Ectodermal cell (in vitro differentiated cells): Measurements from ENCODE around the gene CCDC3.
"Not testable (repeated sequence)": the region's sequence is repeated elsewhere in the genome, so short reads cannot be mapped to it uniquely, and the experiment has no call there.

ENCODE experiments used
- H3K27ac ChIP-seq: 2 replicates; pipeline ENCODE4 v1.7.0; 2013; ENCODE audit warnings: mild to moderate bottlenecking, low read depth, low read length; ENCODE audit not compliant: insufficient read depth, poor library complexity, severe bottlenecking
- H3K27me3 ChIP-seq: 2 replicates; pipeline ENCODE4 v1.7.0; 2013; ENCODE audit warnings: mild to moderate bottlenecking, low read length; ENCODE audit not compliant: insufficient read depth, control insufficient read depth, poor library complexity, severe bottlenecking
- H3K36me3 ChIP-seq: one replicate; pipeline ENCODE4 v1.7.0; 2013; ENCODE audit warnings: low read length; ENCODE audit not compliant: control insufficient read depth, insufficient read depth
- H3K4me1 ChIP-seq: one replicate; pipeline ENCODE4 v1.7.0; 2013; ENCODE audit warnings: low read length; ENCODE audit not compliant: control insufficient read depth, insufficient read depth
- H3K4me3 ChIP-seq: 2 replicates; pipeline ENCODE4 v1.7.0; 2013; ENCODE audit warnings: low read depth, low read length, control low read depth; ENCODE audit not compliant: insufficient read depth
- H3K9me3 ChIP-seq: 2 replicates; pipeline ENCODE4 v1.7.0; 2013; ENCODE audit warnings: mild to moderate bottlenecking, low read length, moderate library complexity; ENCODE audit not compliant: control insufficient read depth
- WGBS, 2 experiments: methylation state at CpG; one replicate each; pipeline ENCODE4 v1.1.7; 2013; ENCODE audit warnings: missing lambda C conversion rate in 2 of 2; 5-methylcytosine and 5-hydroxymethylcytosine counted together

Gene CCDC3

DNA sequence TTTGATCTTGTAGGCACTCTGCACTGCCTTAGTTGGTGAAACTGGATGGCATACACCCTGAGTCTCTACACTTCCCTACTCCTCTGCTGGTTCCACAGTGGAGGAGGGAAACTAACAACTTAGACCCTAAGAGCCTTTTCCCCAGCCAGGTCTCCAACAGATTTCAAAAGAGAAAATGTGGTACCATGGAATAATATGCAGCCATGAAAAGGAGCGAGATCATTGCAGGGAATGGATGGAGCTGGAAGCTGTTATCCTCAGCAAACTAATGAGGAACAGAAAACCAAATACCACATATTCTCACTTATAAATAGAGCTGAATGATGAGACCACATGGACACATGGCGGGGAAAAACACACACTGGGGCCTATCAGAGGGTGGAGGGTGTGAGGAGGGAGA, 36.3 kb upstream of the CCDC3 start:
- no peak overlapping the region for H3K4me3 ChIP-seq
- H3K4me1 ChIP-seq: no peaks in the 10 kb centered on the region
- no peaks in the 10 kb centered on the region for H3K36me3 ChIP-seq
- no peaks in the 10 kb centered on the region for H3K27me3 ChIP-seq
- 90 to 100% methylated on average over 1 to 2 of the region's 2 CpGs for WGBS, 2 experiments
- H3K27ac ChIP-seq: no peak overlapping the region
- no peaks in the 10 kb centered on the region for H3K9me3 ChIP-seq

- Histone ChIP-seq H3K9me3 (no peaks in the 10 kb centered on the region), H3K4me3 (no peak overlapping the region), H3K27ac (no peak overlapping the region), H3K4me1 (no peaks in the 10 kb centered on the region), H3K36me3 (no peaks in the 10 kb centered on the region), H3K27me3 (no peaks in the 10 kb centered on the region)
- 92 to 97% methylated on average over 4 of the region's 4 CpGs for WGBS, 2 experiments
Measured at GRCh38 chr10:13036841-13037240, 35.3 kb upstream of the CCDC3 start.

DNA sequence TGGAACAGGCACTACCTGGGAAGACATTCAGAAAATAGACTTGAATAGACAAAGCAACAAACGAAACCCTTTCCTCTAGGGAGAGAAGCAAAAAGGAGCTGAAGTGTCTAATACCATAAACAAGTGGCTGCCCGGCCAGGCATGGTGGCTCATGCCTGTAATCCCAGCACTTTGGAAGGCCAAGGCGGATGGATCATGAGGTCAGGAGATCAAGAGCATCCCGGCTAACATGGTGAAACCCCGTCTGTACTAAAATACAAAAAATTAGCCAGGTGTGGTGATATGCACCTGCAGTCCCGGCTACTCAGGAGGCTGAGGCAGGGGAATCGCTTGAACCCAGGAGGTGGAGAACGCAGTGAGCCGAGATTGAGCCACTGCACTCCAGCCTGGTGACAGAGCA, 34.2 kb upstream of the CCDC3 start:
- not testable (repeated sequence) for H3K9me3 ChIP-seq, H3K27me3 ChIP-seq, H3K4me3 ChIP-seq, H3K4me1 ChIP-seq, H3K36me3 ChIP-seq, H3K27ac ChIP-seq
- WGBS, 2 experiments: 88 to 93% methylated on average over 9 of the region's 9 CpGs

DNA sequence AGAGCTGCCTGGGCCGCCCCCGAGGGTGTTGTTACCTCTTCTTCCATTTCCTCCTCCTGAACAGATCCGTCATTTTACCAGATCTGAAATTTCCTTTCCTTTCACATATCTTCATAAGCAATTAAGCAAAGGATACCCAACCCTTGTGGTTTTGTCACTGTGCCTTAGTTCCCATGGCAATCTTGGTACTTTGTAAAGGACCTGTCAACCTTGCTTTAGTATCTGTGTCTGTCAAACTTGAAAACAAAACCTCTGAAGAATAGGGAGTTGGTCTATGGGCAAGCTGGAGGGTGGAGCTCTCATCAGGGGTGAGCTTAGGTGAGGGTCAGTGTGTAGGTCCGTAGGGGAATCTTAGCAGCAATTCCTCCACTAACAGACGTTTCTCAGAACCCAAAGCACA, 25.4 kb upstream of the CCDC3 start:
- Histone ChIP-seq H3K4me1 (peaks cover 7% of the 10 kb centered on the region), H3K4me3 (no peak overlapping the region), H3K9me3 (no peaks in the 10 kb centered on the region), H3K27me3 (no peaks in the 10 kb centered on the region), H3K36me3 (no peaks in the 10 kb centered on the region), H3K27ac (no peak overlapping the region)
- WGBS, 2 experiments: 80 to 81% methylated on average over 4 to 5 of the region's 5 CpGs

- no peak overlapping the region for H3K4me3 ChIP-seq
- WGBS, 2 experiments: 88 to 97% methylated on average over 1 to 2 of the region's 2 CpGs
- no peaks in the 10 kb centered on the region for H3K36me3 ChIP-seq
- peaks cover 7% of the 10 kb centered on the region for H3K4me1 ChIP-seq
- no peaks in the 10 kb centered on the region for H3K27me3 ChIP-seq
- H3K9me3 ChIP-seq: no peaks in the 10 kb centered on the region
- no peak overlapping the region for H3K27ac ChIP-seq
Measured at GRCh38 chr10:13023754-13024153, 22.2 kb upstream of the CCDC3 start.

- no peaks in the 10 kb centered on the region for H3K27me3 ChIP-seq
- H3K36me3 ChIP-seq: no peaks in the 10 kb centered on the region
- H3K4me1 ChIP-seq: peaks cover 3% of the 10 kb centered on the region
- 90 to 93% methylated on average over 8 of the region's 8 CpGs for WGBS, 2 experiments
- no peak overlapping the region for H3K27ac ChIP-seq
- H3K4me3 ChIP-seq: no peak overlapping the region
- no peaks in the 10 kb centered on the region for H3K9me3 ChIP-seq
Measured at GRCh38 chr10:13019280-13019679, 17.8 kb upstream of the CCDC3 start.

GRCh38 chr10:13018171-13018570, 16.7 kb upstream of the CCDC3 start:
- 95% methylated on average over 3 of the region's 3 CpGs for WGBS, 2 experiments
- Histone ChIP-seq H3K27ac (no peak overlapping the region), H3K4me1 (peaks cover 3% of the 10 kb centered on the region), H3K27me3 (no peaks in the 10 kb centered on the region), H3K4me3 (no peak overlapping the region), H3K9me3 (no peaks in the 10 kb centered on the region), H3K36me3 (no peaks in the 10 kb centered on the region)

DNA sequence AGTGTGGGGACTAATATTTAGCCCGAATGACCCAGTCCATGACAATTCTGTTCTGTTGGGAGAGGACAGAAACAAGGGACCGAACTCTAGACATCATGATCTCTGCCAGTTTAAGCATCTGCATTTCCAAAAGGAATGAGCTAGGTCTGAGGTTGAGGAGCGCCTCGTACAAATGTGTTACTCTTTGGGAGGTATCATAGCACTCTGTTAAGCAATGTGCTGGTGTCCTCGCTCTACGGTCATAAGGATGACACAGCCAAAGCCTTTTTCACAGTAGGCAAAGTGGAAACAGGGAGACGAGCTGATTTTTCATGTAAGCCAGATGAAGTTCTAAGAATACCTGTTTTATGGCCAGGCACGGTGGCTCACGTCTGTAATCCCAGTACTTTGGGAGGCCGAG, 15.4 kb upstream of the CCDC3 start:
- no peak overlapping the region for H3K4me3 ChIP-seq
- H3K9me3 ChIP-seq: no peaks in the 10 kb centered on the region
- no peaks in the 10 kb centered on the region for H3K27me3 ChIP-seq
- WGBS, 2 experiments: 93 to 96% methylated on average over 10 of the region's 10 CpGs
- H3K4me1 ChIP-seq: peaks cover 3% of the 10 kb centered on the region
- H3K27ac ChIP-seq: no peak overlapping the region
- no peaks in the 10 kb centered on the region for H3K36me3 ChIP-seq

DNA sequence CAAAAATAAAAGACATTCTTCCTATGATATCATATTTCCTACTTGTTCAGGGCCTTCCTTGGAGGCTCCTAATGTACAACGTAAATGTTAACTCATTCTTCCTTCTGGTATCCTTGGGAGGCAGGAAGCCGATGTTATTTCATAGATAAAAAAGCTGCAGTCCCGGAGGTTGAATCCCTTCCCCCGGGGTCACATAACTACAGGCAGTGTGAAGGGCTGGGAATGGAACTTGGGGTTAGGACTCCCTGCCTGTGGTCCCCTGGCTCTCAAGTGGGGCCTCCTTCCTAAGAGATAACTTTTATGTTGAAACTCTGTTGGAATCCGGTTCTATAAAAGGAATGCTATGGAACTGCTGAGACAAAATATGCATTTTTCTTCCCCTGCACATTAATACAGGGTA, 14.9 kb upstream of the CCDC3 start:
- Histone ChIP-seq H3K4me3 (no peak overlapping the region), H3K4me1 (peaks cover 3% of the 10 kb centered on the region), H3K9me3 (no peaks in the 10 kb centered on the region), H3K27ac (no peak overlapping the region), H3K36me3 (no peaks in the 10 kb centered on the region), H3K27me3 (no peaks in the 10 kb centered on the region)
- 66 to 69% methylated on average over 5 of the region's 5 CpGs for WGBS, 2 experiments

DNA sequence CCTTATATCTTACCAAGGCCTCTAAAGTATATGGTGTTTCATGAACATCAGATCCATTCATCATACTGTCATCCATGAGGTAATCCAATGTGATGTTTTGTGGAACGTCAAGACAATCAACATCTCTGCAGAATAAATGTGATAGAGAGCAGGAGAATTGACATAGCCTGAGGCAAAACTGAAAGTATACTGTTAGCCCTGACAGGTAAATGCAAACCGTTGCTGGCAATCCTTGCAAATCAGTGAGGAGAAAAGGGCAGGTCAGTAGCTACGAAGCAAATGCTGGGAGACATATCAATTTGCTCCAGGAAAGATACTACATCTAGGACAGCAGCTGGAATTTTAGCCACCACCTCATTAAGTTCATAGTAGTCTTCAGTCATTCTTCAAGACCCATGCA, 4.5 kb upstream of the CCDC3 start:
- no peak overlapping the region for H3K4me3 ChIP-seq
- 60 to 63% methylated on average over 3 of the region's 3 CpGs for WGBS, 2 experiments
- no peaks in the 10 kb centered on the region for H3K9me3 ChIP-seq
- no peaks in the 10 kb centered on the region for H3K4me1 ChIP-seq
- no peaks in the 10 kb centered on the region for H3K36me3 ChIP-seq
- H3K27ac ChIP-seq: no peak overlapping the region
- H3K27me3 ChIP-seq: peaks cover 30% of the 10 kb centered on the region

DNA sequence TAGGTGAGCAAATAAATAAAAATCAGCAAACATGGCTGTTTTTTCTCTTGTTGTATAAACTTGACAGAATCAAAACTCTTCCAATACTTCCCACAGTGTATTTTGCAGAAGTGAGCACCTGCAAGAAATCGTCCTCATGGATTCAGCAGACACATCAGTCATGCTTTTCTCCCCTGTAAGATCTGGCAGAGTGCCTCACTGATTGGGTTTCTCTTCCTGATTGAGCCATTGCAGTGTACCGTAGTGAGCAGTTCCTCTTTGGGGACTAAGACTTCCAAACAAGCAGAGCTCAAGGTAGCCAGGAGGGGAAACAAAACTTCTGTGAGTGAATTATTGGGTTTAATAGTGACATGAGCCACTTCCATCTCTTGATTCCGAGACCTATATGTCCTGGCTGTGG, 2.2 kb upstream of the CCDC3 start:
- Histone ChIP-seq H3K36me3 (no peaks in the 10 kb centered on the region), H3K4me1 (no peaks in the 10 kb centered on the region), H3K4me3 (no peak overlapping the region), H3K27ac (no peak overlapping the region), H3K27me3 (peaks cover 47% of the 10 kb centered on the region), H3K9me3 (no peaks in the 10 kb centered on the region)
- WGBS, 2 experiments: 87 to 90% methylated on average over 3 of the region's 3 CpGs
